Measurements from ENCODE around the gene JMJD6. TPM values are rescaled to one million over a fixed set of nuclear protein-coding genes. Genes with fewer than 3 reads are reported as not detected.

The JMJD6 gene
- total and polyA plus RNA-seq, 9 of the 15 experiments (the other 6 are each of a cell fraction or from before 2014, with no cell fraction given) = 2.5 to 52.3 (median 36.3) TPM

GRCh38 chr17:76736349-76737081 is 10.1 kb upstream of the JMJD6 start (continued):
- TF ChIP-seq DEAF1 (CRISPR knock-in tag; IDR thresholded peaks at IDR 0.05) = no peak
- no peak for TF ChIP-seq ZNF583 (CRISPR knock-in tag; IDR thresholded peaks at IDR 0.05)
- no peak for TF ChIP-seq KDM4B (IDR thresholded peaks at IDR 0.05; ENCODE audit: borderline replicate concordance in 2 of 2, low read depth in 1 of 2)
- no peak for TF ChIP-seq ZNF311 (CRISPR knock-in tag; IDR thresholded peaks at IDR 0.05)
- no peak for TF ChIP-seq MTA1 (IDR thresholded peaks at IDR 0.05; ENCODE audit: borderline replicate concordance)
- TF ChIP-seq TCFL5 (CRISPR knock-in tag; conservative IDR thresholded peaks at IDR 0.05) = no peak
- TF ChIP-seq, protein P1, sequence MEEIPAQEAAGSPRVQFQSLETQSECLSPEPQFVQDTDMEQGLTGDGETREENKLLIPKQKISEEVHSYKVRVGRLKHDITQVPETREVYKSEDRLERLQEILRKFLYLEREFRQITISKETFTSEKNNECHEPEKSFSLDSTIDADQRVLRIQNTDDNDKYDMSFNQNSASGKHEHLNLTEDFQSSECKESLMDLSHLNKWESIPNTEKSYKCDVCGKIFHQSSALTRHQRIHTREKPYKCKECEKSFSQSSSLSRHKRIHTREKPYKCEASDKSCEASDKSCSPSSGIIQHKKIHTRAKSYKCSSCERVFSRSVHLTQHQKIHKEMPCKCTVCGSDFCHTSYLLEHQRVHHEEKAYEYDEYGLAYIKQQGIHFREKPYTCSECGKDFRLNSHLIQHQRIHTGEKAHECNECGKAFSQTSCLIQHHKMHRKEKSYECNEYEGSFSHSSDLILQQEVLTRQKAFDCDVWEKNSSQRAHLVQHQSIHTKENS (CRISPR knock-in tag; IDR thresholded peaks at IDR 0.05) = no peak
- no peak for TF ChIP-seq ZSCAN29 (IDR thresholded peaks at IDR 0.05)
- no peak for TF ChIP-seq ZNF239 (CRISPR knock-in tag; IDR thresholded peaks at IDR 0.05)
- TF ChIP-seq ZNF217 (CRISPR knock-in tag; IDR thresholded peaks at IDR 0.05) = no peak
- no peak for TF ChIP-seq SNAPC5 (CRISPR knock-in tag; IDR thresholded peaks at IDR 0.05)
- no peak for TF ChIP-seq TSHZ1 (CRISPR knock-in tag; IDR thresholded peaks at IDR 0.05)
- no peak for TF ChIP-seq RFX5 (IDR thresholded peaks at IDR 0.05; ENCODE audit: low read depth, low read length)
- TF ChIP-seq, protein P2, sequence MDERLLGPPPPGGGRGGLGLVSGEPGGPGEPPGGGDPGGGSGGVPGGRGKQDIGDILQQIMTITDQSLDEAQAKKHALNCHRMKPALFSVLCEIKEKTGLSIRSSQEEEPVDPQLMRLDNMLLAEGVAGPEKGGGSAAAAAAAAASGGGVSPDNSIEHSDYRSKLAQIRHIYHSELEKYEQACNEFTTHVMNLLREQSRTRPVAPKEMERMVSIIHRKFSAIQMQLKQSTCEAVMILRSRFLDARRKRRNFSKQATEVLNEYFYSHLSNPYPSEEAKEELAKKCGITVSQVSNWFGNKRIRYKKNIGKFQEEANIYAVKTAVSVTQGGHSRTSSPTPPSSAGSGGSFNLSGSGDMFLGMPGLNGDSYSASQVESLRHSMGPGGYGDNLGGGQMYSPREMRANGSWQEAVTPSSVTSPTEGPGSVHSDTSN (CRISPR knock-in tag; IDR thresholded peaks at IDR 0.05; ENCODE audit: low read depth) = no peak
- TF ChIP-seq, protein P2 (tag; conservative IDR thresholded peaks at IDR 0.05; ENCODE audit: low read depth) = no peak
- TF ChIP-seq, protein P3, sequence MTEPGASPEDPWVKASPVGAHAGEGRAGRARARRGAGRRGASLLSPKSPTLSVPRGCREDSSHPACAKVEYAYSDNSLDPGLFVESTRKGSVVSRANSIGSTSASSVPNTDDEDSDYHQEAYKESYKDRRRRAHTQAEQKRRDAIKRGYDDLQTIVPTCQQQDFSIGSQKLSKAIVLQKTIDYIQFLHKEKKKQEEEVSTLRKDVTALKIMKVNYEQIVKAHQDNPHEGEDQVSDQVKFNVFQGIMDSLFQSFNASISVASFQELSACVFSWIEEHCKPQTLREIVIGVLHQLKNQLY (CRISPR knock-in tag; conservative IDR thresholded peaks at IDR 0.05) = no peak
- TF ChIP-seq ZNF143 (CRISPR knock-in tag; IDR thresholded peaks at IDR 0.05) = peak; percentile 48; the same call in 1 of the 2 replicates
- no peak for TF ChIP-seq KAT8 (IDR thresholded peaks at IDR 0.05; ENCODE audit: low read depth)
- TF ChIP-seq MIER1 (IDR thresholded peaks at IDR 0.05; ENCODE audit: low read depth) = no peak
